Measurements from ENCODE around the gene PHLDB1. TPM values are rescaled to one million over a fixed set of nuclear protein-coding genes. Genes with fewer than 3 reads are reported as not detected.

Gene PHLDB1
- total RNA-seq, 1 experiment from 2014 or later, result 36.2 TPM

DNA sequence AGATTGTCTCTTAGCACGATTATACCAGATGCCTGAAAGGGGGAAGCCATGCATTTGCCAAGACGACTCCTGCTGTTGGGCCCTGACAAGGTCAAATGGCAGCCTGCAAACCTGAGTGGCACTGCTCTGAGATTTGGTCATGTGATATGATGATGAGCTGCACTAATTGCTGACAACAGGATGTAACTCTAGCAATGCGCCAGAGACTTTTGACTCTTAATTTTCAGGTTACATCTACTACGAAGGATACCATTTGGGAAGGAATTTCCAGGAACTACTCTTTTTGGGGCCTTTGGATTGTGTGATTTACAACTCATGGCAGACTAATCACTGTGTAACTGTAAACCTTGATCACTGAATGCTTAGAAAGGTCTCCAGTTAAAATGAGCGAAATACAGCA lies 59.0 kb downstream of the PHLDB1 start:
- H4K20me1 ChIP-seq (ENCODE audit: insufficient read depth), result no peaks in the 10 kb centered on the region
- ATAC-seq, result no peak

DNA sequence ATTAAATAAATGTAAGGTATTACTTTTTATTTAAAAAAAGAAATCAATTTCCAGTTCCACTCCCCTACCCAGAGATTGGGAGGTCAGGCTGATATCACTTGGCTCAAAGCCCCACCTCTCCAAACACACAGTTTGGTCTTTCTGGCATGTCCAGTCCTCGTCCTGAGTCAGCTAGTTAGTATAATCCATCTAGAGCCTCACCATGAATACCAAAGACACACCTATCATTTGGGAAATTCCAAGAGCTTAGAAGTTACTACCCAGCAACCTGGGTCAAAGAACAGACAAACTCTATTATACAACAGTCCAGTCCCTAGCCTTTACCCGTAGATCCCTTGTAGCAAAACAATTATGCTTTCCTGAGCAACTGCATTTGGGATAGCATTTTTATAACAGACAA lies 62.6 kb downstream of the PHLDB1 start:
- H3K9ac ChIP-seq (ENCODE audit: low read length), result no peak overlapping the region
- no peak overlapping the region for H3K4me3 ChIP-seq (replicated peaks in 1 of 2; ENCODE audit: low read depth in 1 of 2, low read length in 2 of 2)
- ChIA-PET CTCF (no interaction called here), RAD21 (ENCODE audit: low non-redundant PET in 1 of 2, low total read pairs in 2 of 2, uncharacterized antibody in 2 of 2, unreplicated experiment in 2 of 2) (no interaction called here), POLR2A (interaction anchor here (1.0 kb wide), 1 partner anchor 9 kb away, joined by 4 read pairs; the partner anchor contains the start of gene TREH)
- no peaks in the 10 kb centered on the region for H4K20me1 ChIP-seq (ENCODE audit: insufficient read depth)
- no TSS peak for BruUV-seq (replicated peaks)
- DNase-seq (ENCODE audit: low read depth, low spot score), result no peak
- no peak overlapping the region for H2AFZ ChIP-seq (ENCODE audit: low read depth, low read length, poor library complexity, severe bottlenecking)
- no peaks in the 10 kb centered on the region for H3K79me2 ChIP-seq (ENCODE audit: insufficient read depth, low read length)
- no peaks in the 10 kb centered on the region for H3K36me3 ChIP-seq (ENCODE audit: control insufficient read depth in 1 of 2, insufficient read depth in 2 of 2, low read length in 2 of 2)
- no peaks in the 10 kb centered on the region for H3K9me3 ChIP-seq (ENCODE audit: control insufficient read depth in 1 of 2, insufficient read depth in 1 of 2, low read depth in 1 of 2, low read length in 2 of 2)
- TF ChIP-seq, protein P1, sequence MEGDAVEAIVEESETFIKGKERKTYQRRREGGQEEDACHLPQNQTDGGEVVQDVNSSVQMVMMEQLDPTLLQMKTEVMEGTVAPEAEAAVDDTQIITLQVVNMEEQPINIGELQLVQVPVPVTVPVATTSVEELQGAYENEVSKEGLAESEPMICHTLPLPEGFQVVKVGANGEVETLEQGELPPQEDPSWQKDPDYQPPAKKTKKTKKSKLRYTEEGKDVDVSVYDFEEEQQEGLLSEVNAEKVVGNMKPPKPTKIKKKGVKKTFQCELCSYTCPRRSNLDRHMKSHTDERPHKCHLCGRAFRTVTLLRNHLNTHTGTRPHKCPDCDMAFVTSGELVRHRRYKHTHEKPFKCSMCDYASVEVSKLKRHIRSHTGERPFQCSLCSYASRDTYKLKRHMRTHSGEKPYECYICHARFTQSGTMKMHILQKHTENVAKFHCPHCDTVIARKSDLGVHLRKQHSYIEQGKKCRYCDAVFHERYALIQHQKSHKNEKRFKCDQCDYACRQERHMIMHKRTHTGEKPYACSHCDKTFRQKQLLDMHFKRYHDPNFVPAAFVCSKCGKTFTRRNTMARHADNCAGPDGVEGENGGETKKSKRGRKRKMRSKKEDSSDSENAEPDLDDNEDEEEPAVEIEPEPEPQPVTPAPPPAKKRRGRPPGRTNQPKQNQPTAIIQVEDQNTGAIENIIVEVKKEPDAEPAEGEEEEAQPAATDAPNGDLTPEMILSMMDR (IDR thresholded peaks at IDR 0.05 in 2 of 3, conservative IDR thresholded peaks at IDR 0.05 in 1 of 3; ENCODE audit: borderline replicate concordance in 1 of 3, insufficient read depth in 1 of 3, low read depth in 2 of 3, low read length in 2 of 3), result no peak
- TF ChIP-seq YY1 (IDR thresholded peaks at IDR 0.05; ENCODE audit: extremely low read depth, insufficient replicate concordance, low read depth, low read length), result no peak
- TF ChIP-seq CBX3 (IDR thresholded peaks at IDR 0.05; ENCODE audit: low read depth), result no peak
- TF ChIP-seq SIN3A (IDR thresholded peaks at IDR 0.05; ENCODE audit: low read depth), result no peak
- TF ChIP-seq, protein P2, sequence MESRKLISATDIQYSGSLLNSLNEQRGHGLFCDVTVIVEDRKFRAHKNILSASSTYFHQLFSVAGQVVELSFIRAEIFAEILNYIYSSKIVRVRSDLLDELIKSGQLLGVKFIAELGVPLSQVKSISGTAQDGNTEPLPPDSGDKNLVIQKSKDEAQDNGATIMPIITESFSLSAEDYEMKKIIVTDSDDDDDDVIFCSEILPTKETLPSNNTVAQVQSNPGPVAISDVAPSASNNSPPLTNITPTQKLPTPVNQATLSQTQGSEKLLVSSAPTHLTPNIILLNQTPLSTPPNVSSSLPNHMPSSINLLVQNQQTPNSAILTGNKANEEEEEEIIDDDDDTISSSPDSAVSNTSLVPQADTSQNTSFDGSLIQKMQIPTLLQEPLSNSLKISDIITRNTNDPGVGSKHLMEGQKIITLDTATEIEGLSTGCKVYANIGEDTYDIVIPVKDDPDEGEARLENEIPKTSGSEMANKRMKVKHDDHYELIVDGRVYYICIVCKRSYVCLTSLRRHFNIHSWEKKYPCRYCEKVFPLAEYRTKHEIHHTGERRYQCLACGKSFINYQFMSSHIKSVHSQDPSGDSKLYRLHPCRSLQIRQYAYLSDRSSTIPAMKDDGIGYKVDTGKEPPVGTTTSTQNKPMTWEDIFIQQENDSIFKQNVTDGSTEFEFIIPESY (IDR thresholded peaks at IDR 0.05; ENCODE audit: extremely low read depth, insufficient replicate concordance, low read length), result no peak
- TF ChIP-seq POLR2A (IDR thresholded peaks at IDR 0.05; ENCODE audit: borderline replicate concordance, extremely low read depth, insufficient read depth, insufficient read length), result no peak
- TF ChIP-seq CEBPB (IDR thresholded peaks at IDR 0.05; ENCODE audit: low read depth), result no peak
- TF ChIP-seq, protein P3, sequence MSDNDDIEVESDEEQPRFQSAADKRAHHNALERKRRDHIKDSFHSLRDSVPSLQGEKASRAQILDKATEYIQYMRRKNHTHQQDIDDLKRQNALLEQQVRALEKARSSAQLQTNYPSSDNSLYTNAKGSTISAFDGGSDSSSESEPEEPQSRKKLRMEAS (IDR thresholded peaks at IDR 0.05), result no peak
- ATAC-seq, result no peak
- intact Hi-C loops (cut with micrococcal nuclease), result no loop called here
- no peaks in the 10 kb centered on the region for H3K9me2 ChIP-seq (ENCODE audit: insufficient read depth)
- H3K4me1 ChIP-seq (ENCODE audit: control insufficient read depth in 1 of 2, insufficient read depth in 2 of 2, low read length in 2 of 2), result no peaks in the 10 kb centered on the region
- no peaks in the 10 kb centered on the region for H3K27me3 ChIP-seq (ENCODE audit: insufficient read depth, low read length)
- H3K27ac ChIP-seq (ENCODE audit: low read depth, low read length), result no peak overlapping the region
- no peak overlapping the region for H3K4me2 ChIP-seq (ENCODE audit: low read length)

More for the DNA sequence above, 59.0 kb downstream of the PHLDB1 start:
- intact Hi-C loops (cut with micrococcal nuclease), result no loop called here
- H3K27ac ChIP-seq (ENCODE audit: low read depth, low read length), result no peak overlapping the region
- H3K4me1 ChIP-seq (ENCODE audit: control insufficient read depth in 1 of 2, insufficient read depth in 2 of 2, low read length in 2 of 2), result no peaks in the 10 kb centered on the region
- no peaks in the 10 kb centered on the region for H3K9me2 ChIP-seq (ENCODE audit: insufficient read depth)
- no TSS peak for BruUV-seq (replicated peaks)
- no peaks in the 10 kb centered on the region for H3K79me2 ChIP-seq (ENCODE audit: insufficient read depth, low read length)
- H3K36me3 ChIP-seq (ENCODE audit: control insufficient read depth in 1 of 2, insufficient read depth in 2 of 2, low read length in 2 of 2), result no peaks in the 10 kb centered on the region
- no peak overlapping the region for H3K4me3 ChIP-seq (replicated peaks in 1 of 2; ENCODE audit: low read depth in 1 of 2, low read length in 2 of 2)
- DNase-seq (ENCODE audit: low read depth, low spot score), result no peak
- POLR2A ChIA-PET, result no interaction called here
- CTCF ChIA-PET, result no interaction called here
- no peak for TF ChIP-seq EGR1 (IDR thresholded peaks at IDR 0.05; ENCODE audit: low read depth)
- no peak for TF ChIP-seq POLR2A (IDR thresholded peaks at IDR 0.05; ENCODE audit: borderline replicate concordance, extremely low read depth, insufficient read depth, insufficient read length)
- TF ChIP-seq ZFX (IDR thresholded peaks at IDR 0.05), result no peak
- no peak for TF ChIP-seq ZNF274 (IDR thresholded peaks at IDR 0.05; ENCODE audit: low read depth, low read length)
- no peak for TF ChIP-seq CEBPB (IDR thresholded peaks at IDR 0.05; ENCODE audit: low read depth)
- no peak for TF ChIP-seq EZH2 (IDR thresholded peaks at IDR 0.05)
- H2AFZ ChIP-seq (ENCODE audit: low read depth, low read length, poor library complexity, severe bottlenecking), result no peak overlapping the region
- H3K9ac ChIP-seq (ENCODE audit: low read length), result no peak overlapping the region
- RAD21 ChIA-PET (ENCODE audit: low non-redundant PET in 1 of 2, low total read pairs in 2 of 2, uncharacterized antibody in 2 of 2, unreplicated experiment in 2 of 2), result no interaction called here
- no peaks in the 10 kb centered on the region for H3K27me3 ChIP-seq (ENCODE audit: insufficient read depth, low read length)
- no peak overlapping the region for H3K4me2 ChIP-seq (ENCODE audit: low read length)
- H3K9me3 ChIP-seq (ENCODE audit: control insufficient read depth in 1 of 2, insufficient read depth in 1 of 2, low read depth in 1 of 2, low read length in 2 of 2), result no peaks in the 10 kb centered on the region

Data from HCT116 (cell line).